ENCODE data around the gene SPATA6L.

The SPATA6L gene

DNA sequence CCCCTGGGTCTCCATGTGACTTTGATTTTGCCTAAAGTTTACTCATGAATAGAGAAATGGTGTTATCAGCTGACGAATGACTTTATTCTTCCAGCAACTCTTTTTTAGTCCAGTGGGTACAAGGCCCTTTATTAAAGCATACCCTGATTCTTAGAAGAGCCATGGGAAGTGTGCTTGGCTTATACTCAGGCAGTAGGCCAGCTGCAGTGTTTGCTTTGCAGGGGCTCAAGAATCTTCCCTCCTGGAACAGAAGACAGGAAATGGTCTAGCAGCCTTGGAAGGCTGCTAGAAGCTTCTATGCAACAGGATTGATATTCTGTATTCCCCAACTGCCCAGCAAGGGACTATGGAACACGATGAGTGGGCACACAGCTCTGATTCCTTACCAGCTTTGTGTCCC is 77.6 kb downstream of the SPATA6L start:
- no peaks in the 10 kb centered on the region for H3K4me1 ChIP-seq (ENCODE audit: insufficient read depth, low read length, poor library complexity, severe bottlenecking)
- no peak overlapping the region for H3K9ac ChIP-seq (ENCODE audit: low read depth, low read length, poor library complexity, severe bottlenecking)
- H4K20me1 ChIP-seq (ENCODE audit: insufficient read depth, low read length, poor library complexity, severe bottlenecking): no peaks in the 10 kb centered on the region
- H2AFZ ChIP-seq (ENCODE audit: low read length): no peak overlapping the region
- H3K9me2 ChIP-seq (replicated peaks; ENCODE audit: low read depth, low read length): no peaks in the 10 kb centered on the region
- H3K4me3 ChIP-seq (ENCODE audit: low read length, poor library complexity, severe bottlenecking): no peak overlapping the region
- H3K36me3 ChIP-seq (ENCODE audit: insufficient read depth, low read length): no peaks in the 10 kb centered on the region
- no peaks in the 10 kb centered on the region for H3F3A ChIP-seq (ENCODE audit: low read depth)
- H3K9me3 ChIP-seq (ENCODE audit: insufficient read depth, low read depth, low read length): no peaks in the 10 kb centered on the region
- no peaks in the 10 kb centered on the region for H3K79me2 ChIP-seq (ENCODE audit: insufficient read depth, low read length)
- H3K27me3 ChIP-seq (ENCODE audit: insufficient read depth, low read length, poor library complexity, severe bottlenecking): peaks cover 61% of the 10 kb centered on the region
- H3K4me2 ChIP-seq (ENCODE audit: low read depth, low read length, poor library complexity, severe bottlenecking): no peak overlapping the region
- no peak for TF ChIP-seq EZH2phosphoT487 (IDR thresholded peaks at IDR 0.05; ENCODE audit: borderline replicate concordance)
- TF ChIP-seq, protein P1, sequence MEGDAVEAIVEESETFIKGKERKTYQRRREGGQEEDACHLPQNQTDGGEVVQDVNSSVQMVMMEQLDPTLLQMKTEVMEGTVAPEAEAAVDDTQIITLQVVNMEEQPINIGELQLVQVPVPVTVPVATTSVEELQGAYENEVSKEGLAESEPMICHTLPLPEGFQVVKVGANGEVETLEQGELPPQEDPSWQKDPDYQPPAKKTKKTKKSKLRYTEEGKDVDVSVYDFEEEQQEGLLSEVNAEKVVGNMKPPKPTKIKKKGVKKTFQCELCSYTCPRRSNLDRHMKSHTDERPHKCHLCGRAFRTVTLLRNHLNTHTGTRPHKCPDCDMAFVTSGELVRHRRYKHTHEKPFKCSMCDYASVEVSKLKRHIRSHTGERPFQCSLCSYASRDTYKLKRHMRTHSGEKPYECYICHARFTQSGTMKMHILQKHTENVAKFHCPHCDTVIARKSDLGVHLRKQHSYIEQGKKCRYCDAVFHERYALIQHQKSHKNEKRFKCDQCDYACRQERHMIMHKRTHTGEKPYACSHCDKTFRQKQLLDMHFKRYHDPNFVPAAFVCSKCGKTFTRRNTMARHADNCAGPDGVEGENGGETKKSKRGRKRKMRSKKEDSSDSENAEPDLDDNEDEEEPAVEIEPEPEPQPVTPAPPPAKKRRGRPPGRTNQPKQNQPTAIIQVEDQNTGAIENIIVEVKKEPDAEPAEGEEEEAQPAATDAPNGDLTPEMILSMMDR (conservative IDR thresholded peaks at IDR 0.05; ENCODE audit: low read length): no peak

DNA sequence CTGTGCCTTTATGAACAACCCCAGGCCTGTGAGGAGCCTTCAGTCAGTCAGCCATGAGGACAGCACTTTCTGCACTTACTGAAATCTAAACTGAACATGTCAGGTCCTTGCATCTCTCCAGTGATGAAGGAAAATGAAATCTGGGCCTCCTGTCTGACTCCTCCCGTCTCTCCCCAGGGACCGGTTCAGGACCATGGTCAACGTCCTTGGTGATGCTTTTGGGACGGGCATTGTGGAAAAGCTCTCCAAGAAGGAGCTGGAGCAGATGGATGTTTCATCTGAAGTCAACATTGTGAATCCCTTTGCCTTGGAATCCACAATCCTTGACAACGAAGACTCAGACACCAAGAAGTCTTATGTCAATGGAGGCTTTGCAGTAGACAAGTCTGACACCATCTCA is 81.1 kb downstream of the SPATA6L start:
- Histone ChIP-seq H3K27me3 (ENCODE audit: insufficient read depth, low read length, poor library complexity, severe bottlenecking) (peaks cover 65% of the 10 kb centered on the region), H3K4me2 (ENCODE audit: low read depth, low read length, poor library complexity, severe bottlenecking) (no peak overlapping the region), H4K20me1 (ENCODE audit: insufficient read depth, low read length, poor library complexity, severe bottlenecking) (no peaks in the 10 kb centered on the region), H3K79me2 (ENCODE audit: insufficient read depth, low read length) (no peaks in the 10 kb centered on the region), H3K9me2 (replicated peaks; ENCODE audit: low read depth, low read length) (no peaks in the 10 kb centered on the region), H3F3A (ENCODE audit: low read depth) (no peaks in the 10 kb centered on the region), H3K9ac (ENCODE audit: low read depth, low read length, poor library complexity, severe bottlenecking) (no peak overlapping the region), H3K4me1 (ENCODE audit: insufficient read depth, low read length, poor library complexity, severe bottlenecking) (no peaks in the 10 kb centered on the region), H2AFZ (ENCODE audit: low read length) (no peak overlapping the region), H3K4me3 (ENCODE audit: low read length, poor library complexity, severe bottlenecking) (no peak overlapping the region), H3K36me3 (ENCODE audit: insufficient read depth, low read length) (no peaks in the 10 kb centered on the region), H3K9me3 (ENCODE audit: insufficient read depth, low read depth, low read length) (no peaks in the 10 kb centered on the region)
- TF ChIP-seq EZH2phosphoT487 (IDR thresholded peaks at IDR 0.05; ENCODE audit: borderline replicate concordance): no peak
- TF ChIP-seq, protein P1 (conservative IDR thresholded peaks at IDR 0.05; ENCODE audit: low read length): no peak

DNA sequence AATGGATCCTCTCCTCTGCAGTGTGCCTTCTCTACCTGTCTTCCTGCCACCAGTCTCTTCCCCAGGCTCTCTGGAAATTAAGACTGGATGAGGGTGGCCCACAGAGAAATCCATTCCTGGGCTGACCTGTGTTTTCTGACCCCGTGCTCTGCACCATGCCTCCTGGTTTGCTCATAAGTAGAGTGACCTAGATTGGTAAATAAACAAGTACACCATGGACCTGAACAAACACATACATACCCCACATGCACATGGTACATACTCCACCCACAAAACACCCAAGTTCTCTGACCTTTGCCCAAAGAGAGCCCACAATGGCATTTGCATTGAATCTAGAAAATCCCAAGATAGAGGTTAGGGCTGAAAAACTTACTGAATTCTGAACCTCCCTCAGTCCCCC is 81.6 kb downstream of the SPATA6L start:
- Histone ChIP-seq H3F3A (ENCODE audit: low read depth) (no peaks in the 10 kb centered on the region), H3K4me3 (ENCODE audit: low read length, poor library complexity, severe bottlenecking) (no peak overlapping the region), H3K27me3 (ENCODE audit: insufficient read depth, low read length, poor library complexity, severe bottlenecking) (peaks cover 67% of the 10 kb centered on the region), H3K9me3 (ENCODE audit: insufficient read depth, low read depth, low read length) (no peaks in the 10 kb centered on the region), H4K20me1 (ENCODE audit: insufficient read depth, low read length, poor library complexity, severe bottlenecking) (no peaks in the 10 kb centered on the region), H3K9ac (ENCODE audit: low read depth, low read length, poor library complexity, severe bottlenecking) (no peak overlapping the region), H3K4me1 (ENCODE audit: insufficient read depth, low read length, poor library complexity, severe bottlenecking) (no peaks in the 10 kb centered on the region), H3K9me2 (replicated peaks; ENCODE audit: low read depth, low read length) (no peaks in the 10 kb centered on the region), H3K79me2 (ENCODE audit: insufficient read depth, low read length) (no peaks in the 10 kb centered on the region), H2AFZ (ENCODE audit: low read length) (no peak overlapping the region), H3K36me3 (ENCODE audit: insufficient read depth, low read length) (no peaks in the 10 kb centered on the region), H3K4me2 (ENCODE audit: low read depth, low read length, poor library complexity, severe bottlenecking) (no peak overlapping the region)
- TF ChIP-seq EZH2phosphoT487 (IDR thresholded peaks at IDR 0.05; ENCODE audit: borderline replicate concordance): no peak
- TF ChIP-seq, protein P1 (conservative IDR thresholded peaks at IDR 0.05; ENCODE audit: low read length): no peak

Data from Loucy (cell line).